Thyroid gland (tissue), 4 donors: ENCODE data around the gene RNGTT.

Source experiments
- CTCF ChIP-seq, 6 experiments: fragments of 200-600 bp in 3 of 6; fragments of 450-650 bp in 3 of 6; sonication (generic) in 3 of 6; IDR thresholded peaks; one replicate each; pipeline ENCODE4 v1.5.1; 2016 to 2019; ENCODE audit warnings: antibody characterized with exemption in 6 of 6, mild to moderate bottlenecking in 2 of 6, inconsistent platforms in 1 of 6, moderate library complexity in 1 of 6
- POLR2A ChIP-seq, 2 donors: fragments of 450-650 bp; IDR thresholded peaks; one replicate each; pipeline ENCODE4 v1.6.1; 2017; ENCODE audit warnings: antibody characterized with exemption in 2 of 2, mild to moderate bottlenecking in 2 of 2, moderate library complexity in 1 of 2

GRCh38 chr6:88865275-88865674 is 98.1 kb downstream of the RNGTT start:
- TF ChIP-seq POLR2A (IDR thresholded peaks at IDR 0.05), result no peak
- no peak for TF ChIP-seq CTCF (IDR thresholded peaks at IDR 0.05)
